ENCODE data around the gene NELL1. TPM values are rescaled to one million over a fixed set of nuclear protein-coding genes. Genes with fewer than 3 reads are reported as not detected.

Gene NELL1
- total RNA-seq, 1 donor from 2014 or later: not detected

DNA sequence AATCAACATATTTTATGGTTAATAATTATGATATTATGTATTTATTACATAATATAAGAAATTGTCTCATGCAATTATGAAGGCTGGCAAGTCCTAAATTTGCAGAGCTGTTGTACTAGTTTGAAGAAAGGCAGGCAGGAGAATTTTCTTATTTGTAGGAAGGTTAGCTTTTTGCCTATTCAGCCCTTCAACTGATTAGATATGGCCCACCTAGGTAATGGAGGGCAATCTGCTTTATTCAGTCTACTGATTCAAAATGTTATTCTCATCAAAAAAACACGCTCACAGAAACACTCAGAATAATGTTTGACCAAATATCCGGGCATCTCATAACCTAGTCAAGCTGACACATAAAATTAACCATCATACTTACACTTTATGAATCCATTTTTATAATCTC lies 589.0 kb downstream of the NELL1 start:
- no peak overlapping the region for H3K4me3 Mint-ChIP-seq
- Histone ChIP-seq H3K9me3 (ENCODE audit: low read depth) (no peaks in the 10 kb centered on the region), H3K36me3 (no peaks in the 10 kb centered on the region), H3K4me2 (no peak overlapping the region), H4K20me1 (ENCODE audit: low read depth) (no peaks in the 10 kb centered on the region), H3K27me3 (no peaks in the 10 kb centered on the region), H3K4me1 (no peaks in the 10 kb centered on the region), H3K79me2 (ENCODE audit: low read depth) (no peaks in the 10 kb centered on the region), H3F3A (ENCODE audit: low read depth) (no peaks in the 10 kb centered on the region), H3K9ac (no peak overlapping the region), H2AFZ (replicated peaks) (no peak overlapping the region), H3K4me3 (no peak overlapping the region), H3K27ac (no peak overlapping the region)
- H3K9me3 Mint-ChIP-seq: no peaks in the 10 kb centered on the region
- no peak overlapping the region for H3K27ac Mint-ChIP-seq
- no peaks in the 10 kb centered on the region for H3K4me1 Mint-ChIP-seq
- TF ChIP-seq EZH2 (IDR thresholded peaks at IDR 0.05): no peak
- TF ChIP-seq, protein P1, sequence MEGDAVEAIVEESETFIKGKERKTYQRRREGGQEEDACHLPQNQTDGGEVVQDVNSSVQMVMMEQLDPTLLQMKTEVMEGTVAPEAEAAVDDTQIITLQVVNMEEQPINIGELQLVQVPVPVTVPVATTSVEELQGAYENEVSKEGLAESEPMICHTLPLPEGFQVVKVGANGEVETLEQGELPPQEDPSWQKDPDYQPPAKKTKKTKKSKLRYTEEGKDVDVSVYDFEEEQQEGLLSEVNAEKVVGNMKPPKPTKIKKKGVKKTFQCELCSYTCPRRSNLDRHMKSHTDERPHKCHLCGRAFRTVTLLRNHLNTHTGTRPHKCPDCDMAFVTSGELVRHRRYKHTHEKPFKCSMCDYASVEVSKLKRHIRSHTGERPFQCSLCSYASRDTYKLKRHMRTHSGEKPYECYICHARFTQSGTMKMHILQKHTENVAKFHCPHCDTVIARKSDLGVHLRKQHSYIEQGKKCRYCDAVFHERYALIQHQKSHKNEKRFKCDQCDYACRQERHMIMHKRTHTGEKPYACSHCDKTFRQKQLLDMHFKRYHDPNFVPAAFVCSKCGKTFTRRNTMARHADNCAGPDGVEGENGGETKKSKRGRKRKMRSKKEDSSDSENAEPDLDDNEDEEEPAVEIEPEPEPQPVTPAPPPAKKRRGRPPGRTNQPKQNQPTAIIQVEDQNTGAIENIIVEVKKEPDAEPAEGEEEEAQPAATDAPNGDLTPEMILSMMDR (IDR thresholded peaks at IDR 0.05): no peak
- TF ChIP-seq EZH2phosphoT487 (IDR thresholded peaks at IDR 0.05): no peak
- DNase-seq (ENCODE audit: low spot score): no peak
- H3K36me3 Mint-ChIP-seq: no peaks in the 10 kb centered on the region
- H3K27me3 Mint-ChIP-seq (ENCODE audit: insufficient read depth, low read depth): no peaks in the 10 kb centered on the region

DNA sequence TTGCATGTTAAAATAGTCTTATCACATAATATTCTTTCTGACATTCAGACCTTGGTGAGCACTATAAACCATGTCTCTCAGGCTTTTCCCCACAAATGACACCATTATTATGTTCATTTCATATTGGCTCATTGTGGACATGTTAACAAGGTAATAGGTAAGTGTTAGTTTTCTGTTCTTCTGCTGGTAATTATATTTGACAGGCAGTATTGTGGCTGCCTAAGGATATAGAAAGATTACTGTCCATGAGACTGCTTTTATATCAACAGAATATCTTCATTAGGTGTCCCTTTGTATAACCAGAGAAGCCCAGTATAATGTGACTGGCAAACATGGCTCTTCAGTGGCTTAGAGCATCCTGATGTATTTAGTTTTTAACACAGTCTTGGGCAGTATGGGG lies 590.7 kb downstream of the NELL1 start:
- Mint-ChIP-seq H3K36me3 (no peaks in the 10 kb centered on the region), H3K27me3 (ENCODE audit: insufficient read depth, low read depth) (no peaks in the 10 kb centered on the region), H3K4me3 (no peak overlapping the region), H3K4me1 (no peaks in the 10 kb centered on the region), H3K27ac (no peak overlapping the region), H3K9me3 (no peaks in the 10 kb centered on the region)
- Histone ChIP-seq H3K4me3 (no peak overlapping the region), H3K4me1 (no peaks in the 10 kb centered on the region), H3K79me2 (ENCODE audit: low read depth) (no peaks in the 10 kb centered on the region), H3F3A (ENCODE audit: low read depth) (no peaks in the 10 kb centered on the region), H3K4me2 (no peak overlapping the region), H3K9me3 (ENCODE audit: low read depth) (no peaks in the 10 kb centered on the region), H2AFZ (replicated peaks) (no peak overlapping the region), H3K9ac (no peak overlapping the region), H4K20me1 (ENCODE audit: low read depth) (no peaks in the 10 kb centered on the region), H3K27me3 (no peaks in the 10 kb centered on the region), H3K27ac (no peak overlapping the region), H3K36me3 (no peaks in the 10 kb centered on the region)
- DNase-seq (ENCODE audit: low spot score): no peak
- TF ChIP-seq EZH2 (IDR thresholded peaks at IDR 0.05): no peak
- no peak for TF ChIP-seq EZH2phosphoT487 (IDR thresholded peaks at IDR 0.05)
- TF ChIP-seq, protein P1 (IDR thresholded peaks at IDR 0.05): no peak

DNA sequence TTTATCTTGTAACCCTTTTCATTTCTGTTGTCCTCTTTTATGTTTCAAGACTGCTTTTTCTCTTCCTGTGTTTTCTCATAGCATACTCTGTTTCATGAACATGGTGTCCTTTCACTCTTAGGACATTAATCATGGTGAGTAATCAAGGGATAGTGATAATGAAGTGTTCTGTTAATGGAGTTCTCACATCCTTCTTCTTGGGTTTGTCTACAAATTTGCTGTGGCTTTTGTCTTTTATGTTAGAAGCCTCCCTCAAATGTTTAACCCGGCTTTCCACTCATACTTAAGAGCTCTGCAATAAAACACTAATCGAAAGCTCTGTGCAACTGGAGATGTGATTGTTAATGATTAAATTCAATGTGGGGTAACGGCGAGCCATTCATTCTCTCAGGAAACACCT lies 593.6 kb downstream of the NELL1 start:
- Mint-ChIP-seq H3K4me3 (no peak overlapping the region), H3K36me3 (no peaks in the 10 kb centered on the region), H3K9me3 (no peaks in the 10 kb centered on the region), H3K4me1 (no peaks in the 10 kb centered on the region), H3K27me3 (ENCODE audit: insufficient read depth, low read depth) (no peaks in the 10 kb centered on the region), H3K27ac (no peak overlapping the region)
- TF ChIP-seq, protein P1 (IDR thresholded peaks at IDR 0.05): no peak
- TF ChIP-seq EZH2 (IDR thresholded peaks at IDR 0.05): no peak
- no peak for TF ChIP-seq EZH2phosphoT487 (IDR thresholded peaks at IDR 0.05)
- no peaks in the 10 kb centered on the region for H3K4me1 ChIP-seq
- H3K9me3 ChIP-seq (ENCODE audit: low read depth): no peaks in the 10 kb centered on the region
- H3K27me3 ChIP-seq: no peaks in the 10 kb centered on the region
- no peaks in the 10 kb centered on the region for H4K20me1 ChIP-seq (ENCODE audit: low read depth)
- no peak overlapping the region for H3K4me2 ChIP-seq
- no peak overlapping the region for H3K27ac ChIP-seq
- H2AFZ ChIP-seq (replicated peaks): no peak overlapping the region
- no peaks in the 10 kb centered on the region for H3K79me2 ChIP-seq (ENCODE audit: low read depth)
- H3K9ac ChIP-seq: no peak overlapping the region
- no peaks in the 10 kb centered on the region for H3K36me3 ChIP-seq
- no peak for DNase-seq (ENCODE audit: low spot score)
- no peaks in the 10 kb centered on the region for H3F3A ChIP-seq (ENCODE audit: low read depth)
- no peak overlapping the region for H3K4me3 ChIP-seq

Data from neural progenitor cell (in vitro differentiated cells).